Cerebellar nuclear complex (tissue), 1 donor: Measurements from ENCODE around the gene DPY19L2.
"Not testable (repeated sequence)": the region's sequence is repeated elsewhere in the genome, so short reads cannot be mapped to it uniquely, and the experiment has no call there.

Source experiments
- DNase-seq, 2 experiments: peaks; one replicate each; lab custom pipeline; 2025; lab: John Stamatoyannopoulos, UW

DPY19L2 gene

DNA sequence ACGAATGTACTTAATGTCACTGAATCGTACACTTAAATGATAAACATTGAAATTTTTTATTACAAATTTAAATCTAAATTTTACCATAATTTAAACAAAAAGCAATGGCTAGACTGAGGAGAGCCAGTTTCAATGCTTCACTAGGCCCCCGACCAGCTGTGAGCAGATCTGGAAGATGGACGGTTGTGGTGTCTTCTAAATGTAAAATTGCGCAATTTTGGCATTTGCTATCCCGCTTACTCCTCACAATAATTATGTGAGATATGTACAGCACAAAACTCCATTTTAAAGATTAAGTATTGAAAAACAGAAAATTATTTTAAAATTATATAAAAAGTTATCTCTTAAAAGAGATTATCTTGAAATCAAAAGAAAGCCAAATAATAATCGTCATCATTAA is 5.3 kb downstream of the DPY19L2 start:
- DNase-seq, result not testable (repeated sequence)

DNA sequence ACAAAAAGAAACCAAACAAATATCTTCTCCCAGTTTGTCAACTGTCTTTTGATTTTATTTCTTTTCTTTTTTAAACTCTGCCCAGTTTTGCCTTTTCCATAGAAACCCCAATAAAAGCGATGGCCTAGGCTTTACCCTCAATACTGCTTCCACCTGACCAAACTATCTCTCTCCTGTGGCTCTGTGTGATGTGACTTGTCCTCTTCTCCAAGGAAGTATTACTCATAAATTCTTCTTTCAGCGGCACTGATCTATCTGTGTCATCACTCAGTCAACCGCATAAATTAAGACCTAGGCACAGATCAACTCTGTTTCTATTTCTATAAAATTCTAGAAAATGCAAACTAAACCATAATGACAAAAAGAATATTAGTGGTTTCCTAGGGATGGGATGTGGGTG is 9.8 kb downstream of the DPY19L2 start:
- not testable (repeated sequence) for DNase-seq

DNA sequence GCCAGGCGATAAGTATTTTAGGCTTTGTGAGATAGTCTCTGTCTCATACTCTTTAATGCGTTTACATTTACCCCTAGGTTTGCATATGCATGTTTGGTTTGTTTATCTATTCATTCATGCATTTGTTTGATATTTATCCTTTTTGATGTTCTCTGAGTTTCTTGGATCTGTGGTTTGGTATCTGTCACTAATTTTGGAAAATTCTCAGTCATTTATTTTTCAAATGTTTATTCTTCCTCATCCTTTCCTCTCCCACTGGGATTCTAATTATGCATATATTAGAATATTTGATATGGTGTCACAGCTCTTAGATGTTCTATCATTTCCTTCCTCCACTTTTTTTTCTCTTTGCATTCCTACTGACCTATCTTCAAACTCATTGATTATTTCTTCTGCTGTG is 11.9 kb downstream of the DPY19L2 start:
- DNase-seq, result not testable (repeated sequence)

DNA sequence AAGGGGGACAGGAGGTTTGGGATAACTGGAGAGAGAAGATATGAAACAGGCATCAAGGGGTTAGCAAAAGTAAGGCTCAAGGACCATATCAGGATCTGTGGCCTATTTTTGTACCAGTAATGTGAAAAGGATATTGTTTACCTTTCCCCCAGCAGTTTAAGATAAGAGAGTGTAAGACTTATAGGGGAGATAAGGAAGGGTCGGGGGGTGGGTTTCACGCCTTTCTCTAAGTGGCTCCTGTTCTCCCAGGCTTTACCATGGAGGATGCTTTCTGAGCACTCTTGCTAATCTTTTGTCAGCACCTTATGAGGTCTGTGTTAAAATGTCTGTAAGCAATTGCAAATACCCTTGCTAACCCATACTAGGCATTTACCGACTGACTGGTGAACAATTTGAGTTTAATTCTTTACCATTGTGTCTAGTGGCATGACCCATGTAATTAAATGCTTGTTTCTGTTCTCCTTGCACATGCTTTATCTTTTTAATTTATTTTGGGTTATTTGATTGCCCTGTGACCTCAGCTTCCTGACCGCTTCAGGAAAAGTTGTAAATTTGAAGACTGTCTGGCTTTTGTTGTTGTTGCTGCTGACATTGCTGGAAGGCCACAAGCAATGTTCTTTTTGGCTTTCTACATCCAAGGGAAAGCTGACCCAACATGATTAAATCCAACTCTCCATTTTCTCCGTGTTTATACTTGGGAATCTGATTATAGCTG is 12.6 kb downstream of the DPY19L2 start:
- DNase-seq, result not testable (repeated sequence)

DNA sequence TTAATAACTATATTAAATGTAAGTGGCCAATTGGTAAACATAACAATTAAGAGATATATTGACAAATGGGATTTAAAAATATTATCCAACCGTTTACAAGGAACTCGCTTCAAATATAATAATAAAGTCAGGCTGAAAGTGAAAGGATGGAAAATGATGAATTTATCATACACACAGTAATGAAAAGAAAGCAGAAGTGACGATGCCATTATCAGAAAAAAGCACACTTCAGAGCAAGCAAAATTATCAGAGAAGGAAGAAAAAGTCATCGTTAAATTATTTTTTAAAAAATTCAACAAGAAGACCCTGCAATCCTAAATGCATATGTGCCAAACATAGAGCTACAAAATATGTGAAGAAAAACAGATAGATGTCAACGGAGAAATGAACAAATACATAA is 13.8 kb downstream of the DPY19L2 start:
- not testable (repeated sequence) for DNase-seq

DNA sequence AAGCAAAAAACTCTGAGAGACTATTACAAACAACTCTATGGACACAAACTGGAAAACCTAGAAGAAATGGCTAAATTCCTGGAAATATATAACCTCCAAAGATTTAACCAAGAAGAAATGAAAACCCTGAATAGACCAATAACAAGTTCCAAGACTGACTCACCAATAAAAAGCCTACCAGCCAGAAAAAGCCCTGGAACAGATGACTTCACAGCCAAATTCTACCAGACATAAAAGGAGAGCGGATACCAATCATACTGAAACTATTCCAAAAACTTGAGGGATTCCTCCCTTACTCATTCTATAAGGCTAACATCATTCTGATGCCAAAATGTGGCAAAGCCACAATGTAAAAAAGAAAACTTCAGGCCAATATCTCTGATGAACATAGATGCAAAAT is 18.8 kb downstream of the DPY19L2 start:
- not testable (repeated sequence) for DNase-seq

DNA sequence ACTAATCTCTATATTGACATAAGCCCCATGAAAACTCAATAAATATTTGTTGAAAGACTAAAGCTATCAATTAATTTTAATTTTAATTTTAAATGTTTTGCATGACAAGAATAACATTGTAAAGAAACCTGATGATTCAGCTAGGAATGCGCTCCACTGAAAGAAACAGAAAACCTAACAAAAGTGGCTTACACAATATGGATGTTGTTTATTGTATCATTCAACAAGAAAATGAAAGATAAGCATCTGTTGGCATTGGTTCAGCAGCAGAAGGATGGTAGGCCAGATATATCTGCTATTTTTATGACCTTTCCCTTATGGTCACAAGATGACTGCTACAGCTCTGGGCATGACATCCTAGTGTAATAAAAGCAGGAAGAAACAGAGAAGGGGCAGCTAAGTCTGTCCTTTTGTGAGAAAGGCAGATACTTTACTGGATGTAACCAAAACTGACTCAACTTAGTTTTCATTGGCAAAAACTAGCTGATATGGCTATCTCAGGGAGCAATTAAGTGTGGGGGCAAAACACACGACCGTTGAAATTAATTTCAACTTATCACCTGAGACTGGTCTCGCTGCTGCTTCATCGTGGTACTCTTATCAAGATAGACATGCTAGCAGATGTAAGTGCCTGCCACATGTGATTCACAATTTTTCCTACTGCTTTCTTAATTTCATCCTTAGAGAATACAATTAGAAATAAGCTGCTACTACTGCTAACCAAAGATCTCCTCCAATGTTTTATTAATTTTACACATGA is 24.7 kb downstream of the DPY19L2 start:
- not testable (repeated sequence) for DNase-seq

DNA sequence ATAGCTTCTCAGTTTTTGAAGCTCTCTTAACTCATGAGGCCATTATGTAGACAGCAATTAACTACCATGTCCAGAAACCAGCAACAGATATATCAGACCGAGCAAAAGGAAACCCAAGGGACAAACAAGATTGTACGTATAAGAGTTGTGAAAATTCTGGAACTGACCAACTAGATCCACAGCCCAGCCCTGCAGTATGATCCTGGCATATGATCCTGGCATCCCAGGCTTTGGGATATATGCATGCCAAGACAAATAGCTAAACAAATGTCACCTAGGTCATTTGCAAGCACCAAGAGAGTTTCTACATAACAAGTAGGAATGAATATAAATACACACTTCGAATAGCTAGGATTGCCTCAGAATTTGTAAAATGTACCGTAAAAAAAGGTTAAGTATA is 44.0 kb downstream of the DPY19L2 start:
- DNase-seq, result not testable (repeated sequence)

DNA sequence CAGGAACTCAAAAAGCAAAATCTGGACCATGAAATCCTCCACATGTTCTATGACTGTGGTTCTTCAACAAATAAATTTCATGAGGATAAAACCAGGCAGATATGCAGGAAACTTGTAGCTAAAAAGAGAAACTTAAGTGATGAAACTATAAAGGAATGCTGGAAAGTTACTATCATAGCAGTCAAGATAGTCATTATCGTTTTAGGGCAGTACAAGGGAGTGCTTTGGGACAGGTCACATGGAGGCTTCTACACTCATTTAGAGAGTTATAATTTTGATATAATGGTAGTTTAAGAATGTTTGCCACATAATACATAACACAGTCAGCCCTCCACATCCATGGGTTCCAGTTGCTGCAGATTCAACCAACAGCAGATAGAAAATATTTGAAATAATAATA is 52.7 kb downstream of the DPY19L2 start:
- not testable (repeated sequence) for DNase-seq

DNA sequence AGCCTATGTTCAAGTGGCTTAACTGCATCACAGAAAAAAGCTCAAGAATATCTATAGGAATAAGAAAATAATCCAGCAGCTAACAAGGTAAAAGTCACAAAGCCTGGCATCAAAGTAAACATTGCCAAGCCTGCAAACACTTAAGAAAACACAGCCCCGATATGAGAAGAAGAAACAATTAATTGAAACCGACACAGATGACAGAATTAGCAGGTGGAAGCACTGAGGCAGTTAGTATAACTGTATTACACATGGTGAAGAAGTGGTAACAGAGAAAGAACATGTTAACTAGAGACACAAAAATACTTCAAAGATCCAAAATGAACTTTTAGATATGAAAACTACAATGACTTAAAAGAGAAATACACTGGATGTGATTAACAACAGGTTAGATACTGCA is 57.0 kb downstream of the DPY19L2 start:
- DNase-seq, result not testable (repeated sequence)

DNA sequence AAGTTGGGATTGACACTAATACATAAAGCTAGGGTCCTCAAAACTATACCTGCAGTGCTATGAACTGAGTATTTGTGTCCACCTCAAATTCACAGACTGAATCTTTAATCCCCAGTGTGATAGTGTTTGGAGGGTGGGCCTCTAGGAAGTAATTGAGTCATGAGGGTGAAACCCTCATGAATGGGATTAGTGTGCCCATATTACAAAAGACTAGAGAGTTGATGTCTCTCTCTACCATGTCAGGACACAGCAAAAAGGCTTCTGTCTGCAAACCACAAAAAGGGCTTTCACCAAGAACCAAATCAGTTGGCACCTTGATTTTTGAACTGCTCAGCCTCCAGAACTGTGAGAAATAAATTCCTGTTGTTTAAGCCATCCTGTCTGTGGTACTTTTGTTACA is 59.0 kb downstream of the DPY19L2 start:
- not testable (repeated sequence) for DNase-seq

DNA sequence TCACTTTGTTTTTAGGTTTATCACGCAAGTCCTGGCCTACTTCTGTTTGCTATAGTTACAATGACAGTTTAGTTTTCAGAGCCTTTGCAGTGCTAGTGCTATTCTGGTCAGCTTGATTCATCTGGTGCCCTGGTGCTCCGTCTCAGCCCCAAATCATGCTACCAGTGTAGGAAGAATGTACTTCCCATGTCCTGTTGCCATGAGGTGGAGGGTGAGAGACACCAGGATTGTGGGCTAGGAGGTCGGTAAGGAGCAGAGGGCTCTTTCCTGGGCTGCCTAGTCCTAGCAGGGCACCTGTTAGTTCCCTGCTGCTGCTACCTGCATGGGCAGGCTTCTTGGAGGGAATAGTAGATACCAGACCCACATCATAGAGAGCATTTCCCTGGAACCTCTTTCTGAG is 63.3 kb downstream of the DPY19L2 start:
- DNase-seq, result not testable (repeated sequence)

DNA sequence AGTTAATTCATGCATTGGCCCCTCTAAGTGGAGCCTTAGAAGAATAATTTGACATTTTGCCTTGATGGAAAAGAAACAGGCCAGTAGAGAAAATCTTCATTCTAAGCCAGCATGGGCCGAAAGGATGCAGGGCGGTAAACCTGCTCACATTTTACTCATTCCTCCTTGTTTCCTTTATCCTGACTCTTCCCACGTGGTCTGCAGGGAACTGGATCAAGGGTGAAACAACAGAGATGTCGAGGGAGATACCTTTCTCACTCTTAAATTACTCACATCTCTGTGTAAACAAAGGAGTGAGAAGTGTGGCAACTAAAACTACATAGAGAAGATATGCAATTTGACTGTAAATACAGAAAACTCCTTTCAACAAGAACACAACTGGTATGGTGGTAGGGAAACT is 73.5 kb downstream of the DPY19L2 start:
- not testable (repeated sequence) for DNase-seq

DNA sequence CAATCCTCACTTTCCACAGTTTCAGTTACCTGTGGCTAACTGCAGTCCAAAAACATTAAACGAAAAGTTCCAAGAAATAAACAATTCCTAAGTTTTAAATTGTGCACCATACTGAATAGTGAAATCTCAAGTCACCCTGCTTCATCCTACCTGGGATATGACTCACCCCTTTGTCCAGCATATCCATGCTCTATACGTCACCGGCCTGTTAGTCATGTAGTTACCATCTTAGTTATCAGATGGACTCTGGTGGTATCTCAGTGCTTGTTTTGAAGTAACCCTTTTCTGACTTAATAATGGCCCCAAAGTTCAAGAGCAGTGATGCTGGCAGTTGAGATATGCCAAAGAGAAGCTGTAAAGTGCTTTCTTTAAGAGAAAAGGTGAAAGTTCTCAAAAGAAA is 83.9 kb downstream of the DPY19L2 start:
- DNase-seq, result not testable (repeated sequence)

DNA sequence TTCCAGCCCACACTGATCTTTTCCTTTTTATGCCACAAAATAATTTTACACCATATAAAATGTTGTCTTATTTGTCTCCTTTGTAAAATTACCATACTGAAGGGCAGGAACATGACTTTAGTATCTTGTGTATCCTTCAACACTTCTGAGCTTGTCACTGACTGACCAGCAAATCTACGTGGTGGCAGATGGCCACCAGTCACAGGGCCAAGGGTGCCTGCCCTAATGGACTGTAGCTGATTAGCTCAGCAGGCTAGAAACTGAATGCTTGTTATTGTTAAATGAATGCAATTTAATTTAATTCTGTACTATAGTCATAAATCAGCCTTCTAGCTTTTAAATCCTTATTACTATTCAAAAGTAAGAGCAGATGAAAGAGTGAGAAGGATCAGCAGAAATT is 85.0 kb downstream of the DPY19L2 start:
- DNase-seq, result not testable (repeated sequence)

DNA sequence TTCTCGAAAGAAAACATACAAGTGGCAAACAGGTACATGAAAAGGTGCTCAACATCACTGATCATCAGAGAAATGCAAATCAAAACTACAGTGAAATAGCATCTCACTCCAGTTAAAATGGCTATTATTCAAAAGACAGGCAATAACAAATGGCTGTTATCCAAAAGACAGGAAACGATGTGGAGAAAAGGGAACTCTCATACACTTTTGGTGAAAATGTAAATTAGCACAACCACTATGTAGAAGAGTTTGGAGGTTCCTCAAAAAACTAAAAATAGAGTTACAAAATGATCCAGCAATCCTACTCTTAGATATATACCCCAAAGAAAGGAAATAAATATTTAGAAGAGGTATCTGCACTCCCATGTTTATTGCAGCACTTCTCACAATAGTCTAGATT is 90.7 kb downstream of the DPY19L2 start:
- not testable (repeated sequence) for DNase-seq

DNA sequence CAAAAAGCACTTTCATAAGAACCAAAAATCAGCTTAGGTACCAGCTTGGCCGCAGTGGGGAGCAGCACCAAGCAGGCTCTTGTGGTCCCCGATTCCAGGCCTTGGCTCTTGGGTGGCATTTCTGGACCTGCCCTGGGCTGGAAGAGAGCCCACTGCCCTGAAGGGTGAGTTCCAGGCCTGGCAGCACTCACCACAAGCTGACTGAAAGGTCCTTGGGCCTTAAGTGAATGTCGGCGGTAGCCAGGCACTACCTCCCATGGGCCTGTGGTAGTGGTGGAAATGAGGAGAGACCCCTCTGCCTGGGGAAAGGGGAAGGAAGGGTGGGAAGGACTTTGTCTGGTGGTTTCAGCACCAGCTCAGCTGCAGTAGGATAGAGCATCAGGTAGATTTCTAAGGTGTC is 96.3 kb downstream of the DPY19L2 start:
- DNase-seq, result not testable (repeated sequence)

DNA sequence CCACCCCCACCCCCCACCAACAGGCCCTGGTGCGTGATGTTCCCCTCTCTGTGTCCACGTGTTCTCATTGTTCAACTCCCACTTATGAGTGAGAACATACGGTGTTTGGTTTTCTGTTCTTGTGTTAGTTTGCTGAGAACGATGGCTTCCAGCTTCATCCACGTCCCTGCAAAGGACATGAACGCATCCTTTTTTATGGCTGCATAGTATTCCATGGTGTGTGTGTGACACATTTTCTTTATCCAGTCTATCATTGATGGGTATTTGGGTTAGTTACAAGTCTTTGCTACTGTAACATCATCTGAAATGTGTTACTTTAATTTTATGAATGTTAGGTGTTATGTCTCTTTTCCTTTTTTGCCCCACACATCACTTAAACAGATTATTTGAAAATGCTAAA is 109.8 kb downstream of the DPY19L2 start:
- DNase-seq, result not testable (repeated sequence)

DNA sequence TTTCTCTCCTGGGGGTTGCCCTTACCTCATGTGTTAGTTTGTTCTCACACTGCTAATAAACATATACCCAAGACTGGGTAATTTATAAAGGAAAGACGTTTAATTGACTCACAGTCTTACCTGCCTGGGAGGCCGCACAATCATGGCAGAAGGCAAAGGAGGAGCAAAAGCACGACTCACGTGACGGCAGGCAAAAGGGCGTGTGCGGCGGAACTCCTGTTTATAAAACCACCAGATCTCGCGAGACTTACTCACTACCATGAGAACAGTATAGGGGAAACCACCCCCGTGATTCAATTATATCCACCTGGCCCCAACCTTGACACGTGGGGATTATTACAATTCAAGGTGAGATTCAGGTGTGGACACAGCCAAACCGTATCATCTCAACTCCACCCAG is 116.9 kb downstream of the DPY19L2 start:
- not testable (repeated sequence) for DNase-seq

DNA sequence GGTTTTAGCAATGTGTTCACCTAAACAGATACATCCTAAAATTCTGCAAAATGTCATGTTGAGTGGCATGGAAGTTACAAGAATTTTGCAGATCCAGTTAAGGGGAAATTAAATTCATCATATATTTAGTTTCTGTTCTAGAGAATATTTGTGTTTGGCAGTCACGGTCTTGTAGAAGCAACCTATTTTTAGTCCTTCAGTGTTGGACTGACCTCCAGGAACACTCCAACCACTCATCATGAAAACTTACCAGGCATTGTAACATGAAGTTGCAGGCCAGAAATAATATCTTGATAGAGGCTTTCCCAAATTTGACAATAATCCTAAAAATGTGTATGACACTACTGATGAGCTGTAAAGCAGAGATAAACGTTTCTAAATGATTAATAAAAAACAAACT is 119.3 kb downstream of the DPY19L2 start:
- DNase-seq, result not testable (repeated sequence)

DNA sequence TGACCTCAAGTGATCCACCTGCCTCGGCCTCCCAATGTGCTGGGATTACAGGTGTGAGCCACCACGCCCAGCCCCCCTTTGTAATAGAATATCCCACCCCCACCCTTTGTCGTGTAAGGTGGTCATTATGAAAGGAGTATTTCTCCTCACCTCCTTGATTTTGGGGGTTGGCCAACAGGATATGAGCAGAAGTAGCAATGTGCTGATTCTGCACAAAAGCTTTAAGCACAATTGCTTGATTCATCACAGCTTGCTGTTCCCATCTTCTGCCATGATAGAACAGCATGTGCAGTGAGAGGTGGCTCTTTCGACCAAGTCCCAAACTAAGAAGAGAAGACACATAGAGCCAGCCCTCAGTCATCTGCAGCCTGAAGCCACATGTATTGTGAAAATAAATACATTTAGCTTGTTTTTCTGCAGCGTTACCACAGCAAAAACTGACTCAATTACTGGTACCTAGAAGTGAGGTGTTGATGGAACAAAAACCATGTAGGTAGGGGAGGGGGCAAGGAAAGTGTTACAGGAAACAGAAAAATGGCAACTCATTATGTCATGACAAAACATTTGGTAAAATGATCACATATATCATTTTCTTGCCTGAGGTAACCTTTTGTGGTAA is 122.9 kb downstream of the DPY19L2 start:
- not testable (repeated sequence) for DNase-seq

DNA sequence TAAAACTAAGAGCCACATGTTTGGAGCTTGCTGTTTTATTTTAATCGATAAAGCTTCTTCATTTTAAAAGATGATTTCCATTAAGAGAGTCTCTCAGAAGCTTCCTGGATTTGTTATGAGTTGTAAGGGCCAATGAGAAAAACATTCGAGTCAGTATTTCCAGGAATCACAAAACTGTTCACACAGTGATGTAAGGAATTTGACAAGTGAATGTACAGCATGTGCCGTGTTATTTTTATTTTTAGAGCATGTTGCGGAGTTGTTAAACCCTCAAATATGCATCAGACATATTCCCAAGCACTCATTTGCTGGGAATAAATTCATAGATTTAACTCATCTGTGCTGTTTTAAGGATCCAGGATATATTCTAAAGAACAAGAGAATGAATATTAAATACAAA is 129.6 kb downstream of the DPY19L2 start:
- not testable (repeated sequence) for DNase-seq

DNA sequence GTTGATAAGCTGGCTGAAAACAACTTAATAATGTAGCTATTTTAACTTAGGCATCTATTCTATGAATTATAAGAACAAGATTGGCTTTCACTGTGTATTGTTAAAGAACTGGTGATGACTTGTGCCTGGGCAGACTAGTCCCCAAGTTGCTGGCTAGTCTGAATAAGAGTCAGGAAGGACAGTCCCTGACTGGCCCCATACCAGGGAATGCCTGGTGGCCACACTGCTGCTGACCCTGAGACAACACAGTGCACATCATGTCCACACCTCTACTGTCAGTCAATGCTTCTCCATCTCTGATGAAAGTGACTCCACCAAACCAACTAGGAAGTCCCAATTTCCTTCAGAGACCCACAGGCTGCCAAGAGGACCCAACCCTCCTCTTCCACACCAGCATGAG is 130.5 kb downstream of the DPY19L2 start:
- not testable (repeated sequence) for DNase-seq
